Measurements from ENCODE around the gene TPCN2.
"Not testable (repeated sequence)": the region's sequence is repeated elsewhere in the genome, so short reads cannot be mapped to it uniquely, and the experiment has no call there.

The TPCN2 gene

GRCh38 chr11:69059429-69059828 lies 10.7 kb downstream of the TPCN2 start:
- DNase-seq: no peak

- DNase-seq: no peak
Measured at GRCh38 chr11:69059985-69060384, 11.3 kb downstream of the TPCN2 start.

- no peak for DNase-seq
Measured at GRCh38 chr11:69060806-69061712, 12.3 kb downstream of the TPCN2 start.

DNA sequence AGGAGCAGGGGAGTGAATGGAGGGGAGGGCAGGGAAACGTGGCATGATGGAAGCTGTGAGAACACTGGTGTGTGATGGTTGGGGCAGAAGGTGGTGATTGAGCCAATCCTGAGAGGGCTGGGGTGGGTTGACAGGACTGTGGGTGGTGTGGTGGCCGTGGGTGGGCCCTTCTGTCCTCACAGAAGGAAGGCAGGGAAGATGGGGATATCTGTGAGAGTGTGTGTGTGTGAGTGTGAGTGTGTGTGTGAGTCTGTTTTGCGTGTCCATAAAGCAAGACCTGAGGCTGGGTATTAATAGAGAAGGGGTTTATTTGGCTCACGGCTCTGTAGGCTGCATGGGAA lies 13.0 kb downstream of the TPCN2 start:
- DNase-seq: no peak

DNA sequence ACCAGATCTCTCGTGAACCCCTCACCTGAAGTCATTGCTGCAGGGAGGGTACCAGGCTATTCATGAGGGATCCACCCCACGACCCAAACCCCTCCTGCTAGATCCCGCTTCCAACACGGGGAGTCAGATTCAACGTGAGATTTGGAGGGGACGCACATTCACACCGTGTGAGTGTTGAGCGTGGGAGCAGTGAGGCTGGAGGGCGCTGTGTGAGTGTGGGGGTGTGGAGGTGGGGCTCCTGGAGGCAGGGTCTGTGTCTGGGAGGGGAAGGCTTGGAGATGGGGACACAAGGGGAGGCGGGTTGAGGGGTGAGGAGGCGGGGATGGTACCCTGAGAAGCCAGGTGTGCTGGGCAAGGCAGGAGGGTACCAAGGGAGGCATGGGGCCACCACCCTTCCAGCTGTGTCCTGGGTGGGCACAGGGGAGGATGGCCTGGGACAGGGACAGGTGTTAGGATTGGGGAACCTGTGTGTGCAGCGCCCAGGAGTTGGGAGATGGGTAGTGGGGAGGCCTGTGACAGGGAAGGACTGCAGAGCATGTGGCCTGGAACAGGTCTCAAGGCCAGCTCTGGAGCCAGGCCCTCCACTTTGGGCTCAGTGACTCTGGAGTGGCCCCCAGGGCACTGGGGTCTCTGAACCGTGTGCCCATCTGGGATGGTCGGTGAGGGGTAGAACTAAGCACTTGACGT lies 13.6 kb downstream of the TPCN2 start:
- DNase-seq: no peak

GRCh38 chr11:69062873-69063651 lies 14.3 kb downstream of the TPCN2 start:
- no peak for DNase-seq

DNA sequence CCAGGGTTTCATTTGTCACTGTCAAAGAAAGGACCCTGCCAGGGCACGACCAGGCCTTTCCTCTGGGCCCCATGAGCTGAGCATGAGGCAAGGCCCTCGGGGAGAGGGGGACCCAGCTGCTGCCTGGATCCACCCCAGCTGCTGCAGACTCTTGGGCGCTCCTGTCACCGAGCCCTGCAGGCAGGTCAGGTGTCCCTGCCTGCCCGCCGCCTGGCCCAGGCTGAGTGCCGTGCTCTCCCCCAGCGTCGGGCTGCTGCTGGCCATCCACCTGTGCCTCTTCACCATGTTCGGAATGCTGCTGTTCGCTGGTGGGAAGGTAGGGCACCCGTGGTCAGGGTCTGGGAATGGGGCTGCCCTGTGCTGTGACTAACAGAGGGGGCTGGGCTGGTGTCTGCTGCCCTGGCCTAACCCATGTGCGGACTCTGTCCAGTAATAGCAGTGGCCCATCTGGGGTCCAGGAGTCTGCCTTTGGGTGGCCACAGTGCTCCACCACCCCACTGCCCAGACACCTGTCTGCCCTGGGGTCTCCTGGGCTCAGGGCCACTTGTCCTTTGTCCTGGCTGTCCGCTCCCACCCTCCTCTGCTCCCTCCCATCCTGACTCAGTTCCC lies 15.0 kb downstream of the TPCN2 start:
- no peak for DNase-seq

DNA sequence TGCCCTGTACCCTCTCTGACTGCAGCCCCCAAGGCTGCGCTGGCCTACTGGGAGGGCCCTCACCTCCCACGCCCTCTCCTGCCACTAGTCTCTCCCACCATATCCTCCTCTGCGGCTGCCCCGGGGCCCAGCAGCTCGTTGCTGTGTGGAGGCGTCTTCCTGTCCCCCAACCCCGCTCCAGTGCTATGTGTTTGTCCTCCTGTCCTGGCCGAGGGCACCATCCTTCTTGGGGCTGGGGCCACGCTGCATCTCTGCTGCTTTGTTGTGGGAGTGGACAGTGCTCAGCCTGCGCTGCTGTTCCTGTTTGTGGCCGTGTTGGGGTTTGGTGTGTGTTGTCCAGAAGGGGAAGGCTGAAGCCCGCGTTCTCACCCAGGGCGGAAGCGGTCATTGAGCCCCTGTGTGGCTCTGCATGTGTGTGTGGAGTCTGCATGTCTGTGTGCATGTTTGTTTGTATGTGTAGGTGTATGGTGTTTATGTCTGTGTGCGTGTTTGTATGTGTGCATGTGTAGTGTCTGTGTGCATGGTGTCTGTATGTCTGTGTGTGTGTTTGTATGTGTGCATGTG lies 15.7 kb downstream of the TPCN2 start:
- no peak for DNase-seq

- DNase-seq: no peak
Measured at GRCh38 chr11:69065147-69065710, 16.5 kb downstream of the TPCN2 start.

DNA sequence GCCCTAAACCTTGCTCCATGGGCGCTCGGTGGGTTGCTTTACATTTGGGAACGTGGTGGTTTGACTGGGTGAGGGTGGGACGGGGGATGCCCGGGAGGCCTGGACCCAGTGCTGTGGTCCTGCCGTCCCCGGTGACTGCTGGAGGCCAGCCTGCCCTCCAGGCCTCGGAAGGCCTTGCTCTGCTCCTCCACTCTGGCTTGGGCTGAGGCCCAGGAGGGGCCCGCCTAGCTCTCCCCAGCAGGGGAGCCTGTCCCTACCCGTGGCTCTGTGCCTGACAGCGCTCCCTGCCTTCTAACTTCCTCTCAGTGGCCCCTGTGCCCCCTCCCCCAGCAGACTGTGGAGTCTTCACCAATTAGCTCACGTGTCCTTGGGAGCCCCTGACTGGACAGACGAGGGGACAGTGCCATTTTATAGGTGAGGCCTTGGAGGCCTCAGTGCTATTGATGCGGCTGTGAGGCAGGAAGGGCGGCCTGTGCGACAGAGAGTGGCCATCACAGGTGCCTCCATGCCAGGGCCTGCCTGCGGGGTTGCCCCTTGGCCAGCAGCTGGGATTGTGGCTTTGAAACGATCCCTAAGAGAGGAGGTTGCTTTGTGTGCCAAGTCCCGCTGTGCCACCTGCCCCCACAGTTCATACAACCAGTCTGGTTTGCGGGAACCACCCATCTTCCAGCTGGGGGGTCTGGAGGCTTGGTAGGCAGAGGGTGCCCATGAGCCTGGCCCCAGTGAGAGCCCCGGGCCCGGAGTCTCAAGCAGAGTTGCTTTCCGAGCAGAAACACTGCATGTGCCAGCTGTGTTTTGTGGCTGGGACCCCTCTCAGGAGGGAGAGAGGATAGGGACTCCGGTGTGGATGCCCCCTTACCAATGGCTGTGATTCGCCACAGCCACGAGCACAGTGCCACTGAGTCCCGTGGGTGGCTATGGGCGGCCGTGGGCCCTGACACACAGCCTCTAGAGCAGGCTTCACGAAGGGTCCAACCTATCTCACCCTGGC lies 17.7 kb downstream of the TPCN2 start:
- no peak for DNase-seq

GRCh38 chr11:69067200-69067599 lies 18.5 kb downstream of the TPCN2 start:
- no peak for DNase-seq

- DNase-seq: no peak
Measured at GRCh38 chr11:69071086-69071800, 22.5 kb downstream of the TPCN2 start.

DNA sequence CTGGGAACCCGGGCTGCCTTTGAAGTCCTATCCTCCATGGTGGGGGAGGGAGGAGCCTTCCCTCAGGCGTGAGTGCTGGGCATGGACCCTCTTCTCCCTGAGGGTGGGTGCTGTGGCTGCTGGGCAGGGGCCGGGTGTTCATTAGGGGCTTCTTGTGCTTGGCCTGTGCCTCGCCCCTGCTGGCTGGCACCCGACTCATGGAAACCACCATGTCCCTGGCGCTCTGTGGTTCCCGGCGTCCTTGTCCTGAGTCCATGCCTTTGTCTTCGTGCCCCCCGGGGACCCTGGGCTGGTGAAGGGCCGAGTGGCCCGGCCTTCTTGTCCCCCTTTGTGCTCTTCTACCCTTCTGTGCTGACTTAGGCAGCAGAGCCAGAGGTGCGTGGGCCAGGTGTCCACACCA lies 23.2 kb downstream of the TPCN2 start:
- DNase-seq: no peak

DNA sequence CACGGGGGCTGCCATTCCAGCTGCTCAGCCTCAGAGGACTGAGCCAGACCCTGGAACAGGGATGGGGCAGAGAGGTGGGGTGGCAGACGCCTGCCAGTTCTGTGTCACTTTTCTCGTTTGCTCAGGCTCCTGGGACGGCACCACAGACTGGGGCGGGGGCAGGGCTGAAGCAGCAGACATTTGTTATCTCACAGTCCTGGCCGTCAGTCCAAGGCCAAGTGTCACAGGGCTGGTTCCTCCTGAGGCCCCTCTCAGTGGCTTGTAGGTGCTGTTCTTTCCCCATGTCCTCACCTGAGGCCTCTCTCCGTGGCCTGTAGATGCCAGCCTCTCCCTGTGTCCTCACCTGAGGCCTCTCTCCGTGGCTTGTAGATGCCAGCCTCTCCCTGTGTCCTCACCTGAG lies 24.7 kb downstream of the TPCN2 start:
- no peak for DNase-seq

- DNase-seq: no peak
Measured at GRCh38 chr11:69074375-69075140, 25.8 kb downstream of the TPCN2 start.

- no peak for DNase-seq
Measured at GRCh38 chr11:69075421-69076128, 26.8 kb downstream of the TPCN2 start.

DNA sequence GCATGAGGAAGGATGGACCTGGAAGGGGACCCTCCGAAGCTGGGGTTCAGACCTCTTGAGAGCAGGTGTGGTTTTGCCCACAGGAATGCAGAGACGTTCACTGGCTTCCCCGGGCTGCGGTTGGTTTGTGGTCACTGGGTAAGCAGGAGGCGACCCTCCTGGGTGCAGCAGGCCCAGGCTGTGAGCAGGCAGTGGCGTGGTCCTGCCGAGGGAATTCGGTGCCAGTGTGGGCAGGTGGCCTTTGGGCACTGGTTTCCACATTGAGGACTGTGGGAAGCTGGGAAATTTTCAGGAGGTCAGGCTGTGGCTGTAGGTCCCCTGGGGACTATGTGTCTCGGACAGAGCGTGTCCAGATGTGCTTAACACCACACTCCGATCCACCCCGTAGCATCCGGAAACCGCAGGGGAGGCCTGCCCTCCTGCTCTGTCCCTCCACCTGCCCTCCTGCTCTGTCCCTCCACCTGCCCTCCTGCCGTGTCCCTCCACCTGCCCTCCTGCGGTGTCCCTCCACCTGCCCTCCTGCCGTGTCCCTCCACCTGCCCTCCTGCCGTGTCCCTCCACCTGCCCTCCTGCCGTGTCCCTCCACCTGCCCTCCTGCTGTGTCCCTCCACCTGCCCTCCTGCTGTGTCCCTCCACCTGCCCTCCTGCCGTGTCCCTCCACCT lies 27.5 kb downstream of the TPCN2 start:
- no peak for DNase-seq

- not testable (repeated sequence) for DNase-seq
Measured at GRCh38 chr11:69076977-69077376, 28.2 kb downstream of the TPCN2 start.
